Inflammatory macrophage treated with lipopolysaccharide for 1 hour (primary cell): ENCODE results near the gene LYST.

Source experiments
- DNase-seq, 2 donors: peaks; one replicate each; pipeline ENCODE4 v3.0.0-alpha.2; 2020 to 2022

The LYST gene

GRCh38 chr1:235703506-235703905 lies 163.2 kb downstream of the LYST start:
- no peak for DNase-seq

GRCh38 chr1:235702412-235702811 lies 164.3 kb downstream of the LYST start:
- no peak for DNase-seq

- no peak for DNase-seq
Measured at GRCh38 chr1:235697508-235697907, 169.2 kb downstream of the LYST start.

- no peak for DNase-seq
Measured at GRCh38 chr1:235689356-235689755, 177.3 kb downstream of the LYST start.

GRCh38 chr1:235688096-235688495 lies 178.6 kb downstream of the LYST start:
- DNase-seq, result no peak

GRCh38 chr1:235683653-235684052 lies 183.1 kb downstream of the LYST start:
- DNase-seq, result no peak

DNA sequence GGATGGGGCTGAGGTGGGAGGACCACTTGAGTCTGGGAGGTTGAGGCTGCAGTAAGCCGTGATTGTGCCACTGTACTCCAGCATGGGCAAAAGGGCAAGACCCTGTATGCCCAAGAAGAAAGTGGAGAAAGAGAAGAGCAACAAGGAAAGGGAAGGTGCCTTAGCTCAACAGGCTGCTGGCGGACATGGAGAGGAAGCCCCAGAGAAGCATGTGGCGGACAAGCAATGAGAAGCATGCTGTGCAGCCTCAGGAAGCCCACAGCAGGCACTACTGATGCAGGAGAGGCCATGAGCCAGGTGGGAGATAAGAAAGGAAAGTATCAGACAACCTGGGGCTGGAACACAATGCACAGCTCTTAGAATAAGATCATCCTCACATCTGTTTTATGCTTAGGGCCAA lies 184.5 kb downstream of the LYST start:
- DNase-seq, result no peak

DNA sequence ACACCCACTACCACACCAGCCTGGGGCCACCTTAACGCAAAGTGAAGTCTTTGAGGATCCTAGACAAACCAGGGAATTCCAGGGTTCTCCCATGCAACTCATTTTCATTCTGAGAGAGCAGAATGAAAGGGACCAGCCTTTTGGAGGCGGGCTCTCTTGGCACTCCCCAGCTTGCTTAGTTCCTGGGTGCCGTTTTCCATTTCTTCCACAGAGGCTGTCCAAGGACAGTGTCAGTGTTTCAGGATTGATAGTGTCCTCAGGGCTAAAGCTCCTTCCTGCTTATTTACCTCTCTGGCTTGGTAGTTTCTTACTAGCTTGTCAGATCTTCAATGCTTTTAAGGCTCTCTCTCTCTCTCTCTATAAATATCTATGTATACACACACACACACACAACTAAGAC lies 187.1 kb downstream of the LYST start:
- peak; percentile 3 to 38 for DNase-seq

DNA sequence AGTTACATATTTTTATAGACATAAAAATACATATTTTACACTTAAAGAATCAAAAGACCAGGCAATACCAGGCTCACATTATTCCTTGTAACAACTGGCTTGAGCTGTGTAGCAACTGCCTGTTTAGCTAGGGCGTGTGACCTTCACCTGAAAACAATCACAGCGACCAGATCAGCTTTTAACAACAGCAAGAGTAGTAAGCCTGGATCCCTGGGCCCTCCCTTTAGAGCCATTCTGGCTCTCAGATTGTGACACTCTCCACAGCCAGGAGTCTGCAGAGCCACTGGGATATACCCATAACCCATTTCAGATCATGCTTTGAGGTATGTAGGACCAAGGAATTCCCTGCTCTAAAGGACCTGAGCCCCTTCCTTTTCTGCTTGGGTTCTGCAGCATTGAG lies 187.7 kb downstream of the LYST start:
- no peak for DNase-seq

GRCh38 chr1:235675152-235675890 lies 191.4 kb downstream of the LYST start:
- no peak for DNase-seq

- DNase-seq, result no peak
Measured at GRCh38 chr1:235673981-235674380, 192.7 kb downstream of the LYST start.

DNA sequence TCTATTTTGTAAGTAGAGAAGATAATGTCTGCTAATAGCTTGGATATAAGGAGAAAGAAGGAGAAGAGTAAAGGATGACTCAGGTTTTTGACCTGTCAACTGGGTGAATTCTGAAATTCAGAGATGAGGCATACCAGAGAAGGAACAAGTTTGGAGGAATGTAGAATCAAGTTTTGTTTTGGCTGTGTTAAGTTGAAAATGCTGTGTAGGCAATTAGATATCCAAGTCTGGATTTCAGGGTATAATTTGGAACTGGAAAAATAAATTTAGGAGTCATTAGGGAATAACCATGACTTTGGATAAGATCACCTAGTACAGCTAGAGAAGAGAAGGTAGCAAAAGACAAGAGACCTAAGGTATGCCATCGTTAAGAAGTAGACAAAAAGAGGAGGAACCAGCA lies 194.7 kb downstream of the LYST start:
- no peak for DNase-seq

- DNase-seq, result no peak
Measured at GRCh38 chr1:235670157-235670776, 196.4 kb downstream of the LYST start.

DNA sequence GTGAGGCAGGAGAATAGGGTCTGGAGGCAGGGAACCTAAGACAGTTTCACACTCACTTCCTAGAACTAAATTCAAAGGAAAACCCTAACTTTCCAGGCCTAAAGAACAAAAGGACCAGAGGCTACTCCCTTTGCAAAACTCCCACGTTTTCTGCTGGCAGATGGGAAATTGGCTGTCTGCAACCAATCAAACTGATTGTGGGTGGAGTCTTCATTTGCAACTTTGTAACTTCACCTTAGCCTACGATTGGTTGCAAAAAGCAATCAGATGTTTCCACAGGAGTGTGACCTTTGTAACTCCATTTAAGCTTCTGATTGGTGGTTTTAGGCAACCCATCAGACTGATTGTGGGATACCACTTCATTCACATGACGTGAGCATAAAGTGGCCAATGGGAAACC lies 197.4 kb downstream of the LYST start:
- DNase-seq, result no peak

DNA sequence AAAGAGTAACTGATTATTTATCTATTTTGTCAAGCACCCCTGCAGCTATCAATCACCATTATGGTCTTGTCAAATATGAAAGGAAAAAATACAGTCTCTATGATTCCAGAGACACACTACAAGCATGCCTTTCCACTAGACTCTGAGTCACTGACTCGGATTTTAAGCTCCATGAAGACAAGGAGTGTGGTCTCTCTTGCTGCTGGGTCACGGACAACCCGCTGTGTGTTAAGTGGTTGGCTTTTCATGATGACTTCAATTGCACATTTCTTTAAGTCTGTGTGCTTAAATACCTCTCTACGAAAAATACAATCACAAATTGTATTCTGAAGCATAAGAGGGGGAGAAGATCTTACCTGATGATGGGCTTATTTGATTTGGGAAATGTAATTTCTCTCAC lies 203.1 kb downstream of the LYST start:
- no peak for DNase-seq

- DNase-seq, result no peak
Measured at GRCh38 chr1:235661568-235661967, 205.1 kb downstream of the LYST start.

- no peak for DNase-seq
Measured at GRCh38 chr1:235659186-235659771, 207.4 kb downstream of the LYST start.

GRCh38 chr1:235657747-235658526 lies 208.8 kb downstream of the LYST start:
- DNase-seq, result no peak

DNA sequence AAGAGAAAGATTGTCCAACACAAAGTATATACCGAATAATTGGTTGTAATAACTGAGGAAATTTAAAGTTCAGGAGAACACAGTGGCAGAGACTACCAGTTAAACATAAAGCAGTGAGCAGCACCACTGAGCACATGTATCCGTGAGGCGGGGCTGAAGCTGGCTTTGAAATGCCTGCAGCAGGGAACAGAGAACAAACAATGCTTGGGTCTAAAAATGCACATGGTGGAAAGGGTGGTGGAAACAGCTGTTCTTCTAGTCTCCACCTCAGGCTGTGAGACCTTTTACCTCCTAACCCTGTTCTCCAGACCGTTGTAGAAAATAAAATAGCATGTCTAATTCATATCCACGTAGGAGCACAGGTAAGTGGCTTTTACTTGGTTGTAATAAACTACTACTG lies 209.4 kb downstream of the LYST start:
- DNase-seq, result no peak

- DNase-seq, result no peak
Measured at GRCh38 chr1:235652364-235652763, 214.3 kb downstream of the LYST start.

DNA sequence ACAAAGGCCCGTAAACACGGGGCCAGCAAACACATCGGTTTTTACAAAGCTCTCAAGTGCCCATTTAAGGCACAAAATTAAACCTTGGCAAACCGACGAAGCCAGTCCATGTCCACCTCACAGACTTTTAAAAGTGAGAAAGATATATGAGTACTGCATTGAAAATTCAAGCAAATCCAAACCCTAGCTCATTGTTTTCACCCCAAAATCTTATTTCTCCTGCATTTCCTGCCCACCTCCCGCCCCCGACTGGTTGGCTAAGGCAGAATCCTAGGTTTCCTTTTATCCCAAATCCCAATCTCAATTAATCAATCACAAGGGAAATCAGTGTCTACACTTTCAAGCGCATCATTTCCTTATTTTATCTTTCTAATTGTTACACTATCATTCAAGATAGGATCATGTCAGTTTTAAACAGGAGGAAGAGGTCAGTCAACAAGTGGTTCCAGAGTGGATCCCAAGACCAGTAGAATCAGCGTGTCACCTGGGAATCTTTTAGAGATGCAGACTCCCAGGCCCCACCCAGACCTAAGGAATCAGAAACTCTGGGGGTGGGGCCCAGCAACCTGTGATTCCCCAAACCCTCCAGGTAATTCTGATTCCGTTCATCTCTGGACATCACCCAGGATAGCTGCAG lies 215.4 kb downstream of the LYST start:
- no peak for DNase-seq

DNA sequence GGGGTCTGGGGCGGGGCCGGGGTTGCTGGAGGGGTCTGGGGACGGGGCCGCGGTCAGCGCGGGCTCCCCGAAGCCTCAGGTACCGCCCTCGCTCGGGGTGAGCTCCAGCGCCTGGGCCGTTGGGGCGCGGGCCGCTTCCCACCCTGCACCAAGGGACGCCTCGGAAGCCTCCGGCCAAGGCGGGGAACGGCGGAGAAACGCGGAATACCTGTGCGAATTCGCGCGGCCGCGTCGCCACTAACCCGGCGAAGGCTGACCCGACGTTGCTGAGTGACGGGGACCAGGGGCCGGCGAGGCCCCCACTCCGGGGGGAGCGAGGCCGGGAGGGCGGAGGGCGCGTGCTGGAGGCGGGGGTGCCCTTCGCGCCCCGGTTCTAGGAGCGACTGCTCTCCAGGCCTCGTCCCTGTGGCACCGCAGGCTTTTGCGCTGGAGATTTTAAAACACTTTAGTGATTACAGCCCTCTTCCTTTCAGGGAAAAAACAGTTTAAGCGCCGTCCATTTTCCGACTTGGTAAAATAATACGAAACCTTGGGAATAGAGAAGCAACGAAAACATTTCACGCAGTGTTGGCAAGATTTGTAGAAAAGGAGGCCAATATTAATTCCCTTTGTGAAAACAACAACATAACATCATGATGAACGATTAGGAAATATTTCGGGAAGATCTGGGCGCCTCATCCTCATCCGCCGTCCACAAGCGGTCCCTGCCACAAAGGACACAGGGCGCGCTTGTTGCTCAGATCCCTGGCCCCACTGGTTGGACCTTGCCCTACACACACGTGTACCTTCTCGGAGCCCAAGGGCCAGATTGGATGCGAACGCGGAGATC lies 216.2 kb downstream of the LYST start:
- peak in 1 of 2 donors; percentile 4 for DNase-seq
